PFSK-1 (cell line): ENCODE results near the gene SEMA3A.

Experiments
- FOXP2 ChIP-seq: optimal IDR thresholded peaks from 2 replicates; pipeline ENCODE3; 2011; ENCODE audit warnings: borderline replicate concordance, control low read depth, inconsistent platforms; ENCODE audit not compliant: insufficient read depth; ENCODE audit errors: extremely low read length, extremely low read depth
- POLR2AphosphoS5 ChIP-seq: IDR thresholded peaks from 2 replicates; pipeline ENCODE4 v1.6.1; 2012; ENCODE audit warnings: low read depth, mild to moderate bottlenecking, control low read depth, low read length, moderate library complexity
- REST ChIP-seq, 2 experiments: IDR thresholded peaks; 2 replicates each; pipeline versions ENCODE4 v1.6.1 to v1.8.0; 2011 to 2012; ENCODE audit warnings: low read depth in 2 of 2, low read length in 2 of 2, control low read depth in 1 of 2, inconsistent platforms in 1 of 2, mild to moderate bottlenecking in 1 of 2, moderate library complexity in 1 of 2; ENCODE audit not compliant: insufficient read depth in 1 of 2
- SIN3A ChIP-seq: IDR thresholded peaks from 2 replicates; pipeline ENCODE4 v1.6.1; 2012; ENCODE audit warnings: mild to moderate bottlenecking, low read length, moderate library complexity, borderline replicate concordance; ENCODE audit not compliant: insufficient read depth
- TAF1 ChIP-seq: IDR thresholded peaks from 2 replicates; pipeline ENCODE4 v1.6.1; 2012; ENCODE audit warnings: low read length, control low read depth, borderline replicate concordance; ENCODE audit not compliant: insufficient read depth

Gene SEMA3A

GRCh38 chr7:84105586-84105985 is 89.0 kb downstream of the SEMA3A start:
- no peak for TF ChIP-seq TAF1
- no peak for TF ChIP-seq FOXP2
- TF ChIP-seq SIN3A, result no peak
- no peak; the same call in 1 of the 2 replicates for TF ChIP-seq POLR2AphosphoS5
- TF ChIP-seq REST (IDR thresholded peaks at IDR 0.05; ENCODE audit: insufficient read depth in 1 of 2, low read depth in 2 of 2, low read length in 2 of 2), result no peak

- no peak for TF ChIP-seq SIN3A
- no peak for TF ChIP-seq POLR2AphosphoS5
- TF ChIP-seq FOXP2, result no peak
- no peak for TF ChIP-seq TAF1
- no peak for TF ChIP-seq REST (IDR thresholded peaks at IDR 0.05; ENCODE audit: insufficient read depth in 1 of 2, low read depth in 2 of 2, low read length in 2 of 2)
These were observed 89.8 kb downstream of the SEMA3A start for GRCh38 chr7:84104826-84105225.

- TF ChIP-seq REST (IDR thresholded peaks at IDR 0.05; ENCODE audit: insufficient read depth in 1 of 2, low read depth in 2 of 2, low read length in 2 of 2) (no peak), SIN3A (no peak), FOXP2 (no peak), TAF1 (no peak), POLR2AphosphoS5 (no peak)
These were observed 92.4 kb downstream of the SEMA3A start for GRCh38 chr7:84102213-84102612.

GRCh38 chr7:84100866-84101265 is 93.7 kb downstream of the SEMA3A start:
- no peak for TF ChIP-seq TAF1
- TF ChIP-seq REST (IDR thresholded peaks at IDR 0.05; ENCODE audit: insufficient read depth in 1 of 2, low read depth in 2 of 2, low read length in 2 of 2), result no peak
- TF ChIP-seq POLR2AphosphoS5, result no peak
- no peak for TF ChIP-seq SIN3A
- TF ChIP-seq FOXP2, result no peak

- TF ChIP-seq TAF1, result no peak
- no peak for TF ChIP-seq FOXP2
- no peak for TF ChIP-seq SIN3A
- TF ChIP-seq POLR2AphosphoS5, result no peak
- no peak for TF ChIP-seq REST (IDR thresholded peaks at IDR 0.05; ENCODE audit: insufficient read depth in 1 of 2, low read depth in 2 of 2, low read length in 2 of 2)
These were observed 98.6 kb downstream of the SEMA3A start for GRCh38 chr7:84095971-84096370.
